Amniotic epithelial cell (primary cell): ENCODE measurements around the gene FBXO47.
"Not testable (repeated sequence)": the region's sequence is repeated elsewhere in the genome, so short reads cannot be mapped to it uniquely, and the experiment has no call there.

Experiments used
- DNase-seq: peaks from one replicate; pipeline ENCODE4 v3.0.0-alpha.2; 2010; ENCODE audit warnings: low read depth

FBXO47 gene

DNA sequence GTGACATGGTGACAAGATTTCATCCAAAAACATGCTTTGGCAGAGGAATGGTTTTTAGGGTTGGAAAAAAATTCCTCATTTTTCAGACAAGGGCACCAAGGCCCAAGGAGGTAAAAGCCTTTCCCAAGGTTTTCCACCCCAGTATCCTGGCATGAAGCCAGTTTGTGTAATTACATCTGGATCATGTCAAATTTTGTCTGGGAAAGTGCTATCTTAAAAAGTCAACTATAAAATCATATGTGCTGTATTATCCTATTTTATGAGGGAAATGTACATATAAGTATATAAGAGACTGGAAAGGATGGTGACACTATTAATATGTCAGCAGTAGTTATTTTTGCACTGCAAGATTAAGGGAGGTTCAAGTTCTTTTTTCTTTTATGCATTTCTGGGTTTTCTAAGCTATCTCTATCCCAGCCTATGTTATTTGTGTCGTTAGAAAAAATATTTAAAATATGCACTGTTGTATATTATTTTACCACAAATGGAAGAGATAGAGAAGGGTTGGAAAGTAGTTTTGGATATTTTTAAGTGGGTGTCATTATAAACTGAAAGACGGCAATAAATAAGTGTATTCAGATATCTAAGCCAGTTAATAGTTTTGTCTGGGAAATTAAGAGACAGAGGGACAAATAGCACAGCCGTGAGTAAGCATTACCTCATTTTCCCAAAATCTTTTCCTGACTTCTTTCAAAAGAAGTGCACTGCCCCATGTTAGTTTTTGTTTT lies 13.5 kb upstream of the FBXO47 start:
- peak; percentile 59 for DNase-seq

- no peak for DNase-seq
Observed at GRCh38 chr17:38978180-38978579, 11.0 kb upstream of the FBXO47 start.

GRCh38 chr17:38976187-38976551 lies 9.0 kb upstream of the FBXO47 start:
- DNase-seq: peak; percentile 78

GRCh38 chr17:38970804-38971203 lies 3.6 kb upstream of the FBXO47 start:
- DNase-seq: no peak

- DNase-seq: no peak
Observed at GRCh38 chr17:38970128-38970527, 2.9 kb upstream of the FBXO47 start.

DNA sequence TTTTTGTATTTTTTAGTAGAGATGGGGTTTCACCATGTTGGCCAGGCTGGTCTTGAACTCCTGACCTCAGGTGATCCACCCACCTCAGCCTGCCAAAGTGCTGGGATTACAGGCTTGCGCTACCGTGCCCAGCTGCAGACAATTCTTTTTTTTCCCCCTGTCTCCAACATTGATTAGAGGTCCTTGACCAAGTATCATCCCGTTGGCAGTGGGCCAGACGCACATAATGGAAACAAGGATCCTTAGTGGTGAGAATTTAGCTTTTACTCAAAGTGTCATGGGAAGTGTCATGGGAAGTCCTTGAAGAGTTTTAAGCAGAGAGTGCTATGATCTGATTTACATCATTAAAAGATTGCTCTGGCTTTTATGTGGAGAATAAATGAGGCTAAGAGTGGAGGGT lies 2.1 kb upstream of the FBXO47 start:
- DNase-seq: no peak

DNA sequence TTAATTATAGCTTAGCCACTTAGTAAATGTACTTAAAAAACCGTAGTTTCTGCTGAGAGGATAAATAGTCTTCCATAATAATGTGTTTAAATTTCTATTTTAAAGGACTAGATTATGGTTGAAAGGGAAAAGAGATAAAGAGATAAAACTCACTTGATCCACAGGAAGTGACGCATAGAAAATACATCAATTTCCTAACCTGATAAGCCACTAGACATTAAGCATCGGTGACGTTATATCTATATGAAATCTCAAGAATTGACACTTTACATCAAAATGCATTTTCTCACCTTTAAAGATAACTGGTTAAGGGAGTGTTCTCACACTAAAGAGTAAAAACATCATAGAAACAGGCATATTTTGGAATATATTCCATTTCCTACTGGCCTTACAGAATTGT lies 5.8 kb downstream of the FBXO47 start:
- DNase-seq: no peak

GRCh38 chr17:38960402-38960801 lies 6.8 kb downstream of the FBXO47 start:
- DNase-seq: no peak

- no peak for DNase-seq
Observed at GRCh38 chr17:38959508-38959907, 7.7 kb downstream of the FBXO47 start.

DNA sequence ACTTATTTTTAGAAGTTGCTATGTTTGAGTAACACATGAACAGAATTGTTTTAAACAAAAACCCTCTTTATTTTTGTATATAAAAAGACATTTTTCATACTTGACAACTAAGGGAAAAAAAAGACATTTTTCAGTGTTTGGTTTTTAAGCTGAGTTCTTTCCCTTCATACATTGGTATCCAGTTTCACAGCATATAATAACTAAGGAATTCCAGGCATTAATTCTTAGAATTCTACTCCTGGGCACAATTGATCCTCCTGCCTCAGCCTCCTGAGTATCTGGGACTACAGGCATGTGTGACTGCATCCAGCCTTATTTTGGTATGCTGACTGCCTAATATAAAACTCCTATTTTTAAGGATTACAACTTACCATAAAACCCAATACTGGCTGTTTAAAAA lies 8.4 kb downstream of the FBXO47 start:
- DNase-seq: peak; percentile 34

DNA sequence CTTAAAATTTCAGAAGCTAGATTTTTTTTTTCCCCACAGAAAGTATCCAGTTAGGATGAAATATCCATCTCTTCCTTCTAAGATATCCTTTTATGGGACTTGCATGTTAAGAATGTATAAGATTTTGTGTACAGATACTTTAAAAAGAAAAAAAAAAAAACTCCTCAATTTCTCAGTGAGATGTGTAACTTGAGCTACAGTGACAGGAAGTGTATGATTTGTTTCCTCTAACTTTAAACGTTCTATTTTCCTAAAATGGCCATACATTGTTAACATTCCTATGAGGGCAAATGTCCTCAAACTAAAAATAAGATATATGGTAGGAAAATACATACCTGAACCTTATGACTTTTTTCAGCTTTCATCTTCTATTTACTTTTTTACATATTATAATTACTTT lies 8.9 kb downstream of the FBXO47 start:
- no peak for DNase-seq

GRCh38 chr17:38953800-38954199 lies 13.4 kb downstream of the FBXO47 start:
- not testable (repeated sequence) for DNase-seq

DNA sequence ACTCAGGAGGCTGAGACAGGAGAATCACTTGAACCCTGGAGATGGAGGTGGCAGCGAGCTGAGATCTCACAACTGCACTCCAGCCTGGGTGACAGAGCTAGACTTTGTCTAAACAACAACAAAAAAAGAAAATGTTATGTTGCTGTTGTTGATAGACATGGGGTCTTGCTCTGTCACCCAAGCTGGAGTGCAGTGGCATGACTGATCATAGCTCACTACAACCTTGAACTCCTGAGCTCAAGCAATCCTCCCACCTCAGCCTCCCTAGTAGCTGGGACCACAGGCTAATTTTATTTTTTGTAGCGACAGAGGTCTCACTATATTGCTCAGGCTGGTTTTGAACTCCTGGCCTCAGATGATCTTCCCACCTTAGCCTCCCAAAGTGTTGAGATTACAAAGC lies 20.0 kb downstream of the FBXO47 start:
- DNase-seq: no peak

GRCh38 chr17:38943607-38944006 lies 23.6 kb downstream of the FBXO47 start:
- peak; percentile 33 for DNase-seq

DNA sequence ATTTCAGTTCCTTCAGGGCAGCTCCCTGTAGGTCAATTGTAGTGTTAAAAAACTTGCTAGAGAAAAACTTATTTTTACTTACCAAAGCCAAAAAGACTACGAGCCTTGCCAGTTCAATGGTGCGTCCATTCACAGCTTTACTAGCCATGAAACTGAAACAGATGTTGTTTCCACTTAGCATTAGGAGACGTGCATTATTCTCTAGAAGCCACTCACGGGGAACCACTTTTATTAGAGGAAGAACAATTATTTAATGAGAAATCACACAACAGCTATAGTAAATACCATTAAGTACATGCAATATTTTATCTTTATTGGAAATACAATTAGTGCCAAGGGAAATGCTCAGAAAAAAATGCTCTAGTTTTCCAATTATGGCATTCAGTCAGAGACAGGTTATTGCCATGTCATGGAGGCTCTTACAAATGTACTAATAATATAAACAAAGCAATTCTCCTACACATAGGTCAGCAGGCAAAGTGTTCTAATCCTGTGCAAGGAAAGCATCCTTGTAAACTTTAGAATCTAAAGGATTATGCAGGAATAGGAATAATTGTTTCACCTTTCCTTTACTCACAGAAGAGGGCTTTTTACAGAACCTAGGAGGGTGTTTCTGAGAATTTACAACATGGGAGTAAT lies 24.4 kb downstream of the FBXO47 start:
- DNase-seq: no peak

DNA sequence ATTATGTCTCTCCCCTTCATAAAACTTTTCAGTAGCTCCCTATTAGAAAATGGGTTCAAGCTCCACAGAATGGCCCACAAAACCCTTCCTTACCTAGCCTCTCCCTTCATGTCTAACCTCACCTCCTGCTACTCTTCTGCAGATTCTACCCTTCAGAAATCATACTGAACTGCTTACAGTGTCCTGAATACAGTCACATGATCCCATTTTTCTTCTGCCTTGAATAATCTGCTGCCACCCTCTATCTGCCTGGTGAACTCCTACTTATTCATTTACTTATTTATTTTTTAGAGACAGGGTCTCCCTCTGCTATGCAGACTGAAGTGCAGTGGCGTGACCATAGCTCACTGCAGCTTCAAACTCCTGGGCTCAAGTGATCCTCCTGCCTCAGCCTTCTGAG lies 26.8 kb downstream of the FBXO47 start:
- no peak for DNase-seq

GRCh38 chr17:38939987-38940386 lies 27.2 kb downstream of the FBXO47 start:
- no peak for DNase-seq

DNA sequence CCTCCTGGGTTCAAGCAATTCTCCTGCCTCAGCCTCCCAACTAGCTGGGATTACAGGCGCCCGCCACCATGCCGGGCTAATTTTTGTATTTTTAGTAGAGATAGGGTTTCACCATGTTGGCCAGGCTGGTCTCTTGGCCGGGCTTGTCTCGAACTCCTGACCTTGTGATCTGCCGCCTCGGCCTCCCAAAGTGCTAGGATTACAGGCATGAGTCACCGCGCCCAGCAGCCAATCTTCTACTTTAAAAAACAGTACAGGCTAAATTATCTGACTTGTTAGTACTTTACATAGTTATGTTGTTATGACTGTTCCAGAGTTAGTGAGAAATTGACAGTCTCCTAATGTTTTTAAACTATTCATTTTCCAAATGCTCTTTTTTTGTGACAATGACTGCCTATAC lies 33.2 kb downstream of the FBXO47 start:
- peak; percentile 50 for DNase-seq

DNA sequence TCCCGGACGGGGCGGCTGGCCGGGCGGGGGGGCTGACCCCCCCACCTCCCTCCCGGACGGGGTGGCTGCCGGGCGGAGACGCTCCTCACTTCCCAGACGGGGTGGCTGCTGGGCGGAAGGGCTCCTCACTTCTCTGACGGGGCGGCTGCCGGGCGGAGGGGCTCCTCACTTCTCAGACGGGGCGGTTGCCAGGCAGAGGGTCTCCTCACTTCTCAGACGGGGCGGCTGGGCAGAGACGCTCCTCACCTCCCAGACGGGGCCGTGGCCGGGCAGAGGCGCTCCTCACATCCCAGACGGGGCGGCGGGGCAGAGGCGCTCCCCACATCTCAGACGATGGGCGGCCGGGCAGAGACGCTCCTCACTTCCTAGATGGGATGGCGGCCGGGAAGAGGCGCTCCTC lies 36.4 kb downstream of the FBXO47 start:
- DNase-seq: not testable (repeated sequence)

- DNase-seq: peak; percentile 92
Observed at GRCh38 chr17:38926293-38927070, 40.7 kb downstream of the FBXO47 start.

- DNase-seq: peak; percentile 63
Observed at GRCh38 chr17:38925263-38925995, 41.8 kb downstream of the FBXO47 start, which contains the start of gene LASP1NB. Gene LASP1NB, plus strand, starts transcription at chr17:38925614.

DNA sequence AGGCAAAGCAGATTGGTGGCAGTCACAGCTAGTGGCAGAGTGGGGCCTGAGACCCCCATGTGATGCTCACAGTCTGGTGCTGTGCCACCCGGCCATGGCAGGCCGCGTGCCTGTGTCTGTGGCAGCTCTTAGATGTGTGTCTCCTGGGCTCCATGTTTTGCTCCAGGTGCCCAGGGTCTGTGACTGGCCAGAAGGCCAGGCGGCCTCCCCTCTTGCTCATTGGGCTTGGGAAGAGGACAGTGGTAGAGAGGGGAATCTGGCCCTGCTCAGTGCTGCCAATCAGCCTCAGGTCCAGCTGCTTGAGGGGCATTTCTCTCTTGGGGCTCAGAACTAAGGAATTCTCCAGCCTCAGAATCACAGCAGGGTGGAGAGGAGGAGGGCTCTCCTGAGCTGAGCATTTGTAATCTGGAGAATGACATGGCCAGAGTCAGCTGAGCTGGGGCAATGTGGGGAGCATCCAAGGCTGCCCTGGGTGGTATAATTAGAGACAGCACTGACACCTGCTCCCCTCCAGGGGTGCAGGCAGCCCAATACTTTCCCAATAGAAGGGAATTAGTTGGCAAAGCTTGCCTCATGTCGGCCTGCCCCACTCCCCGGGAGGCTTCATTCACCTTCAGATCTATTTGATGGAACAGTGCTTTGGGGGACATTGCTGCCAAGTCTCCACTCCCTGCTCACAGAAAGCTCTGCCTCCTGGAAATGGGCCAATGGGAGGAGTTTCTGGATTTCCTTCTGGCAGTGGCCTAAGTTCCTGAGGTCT lies 44.5 kb downstream of the FBXO47 start:
- DNase-seq: peak; percentile 70
